Panc1 (cell line): Measurements from ENCODE around the gene RASD2. TPM values are rescaled to one million over a fixed set of nuclear protein-coding genes. Genes with fewer than 3 reads are reported as not detected.
A peak's percentile ranks its signal among the peaks of the same experiment; 100 is the strongest.

Experiments
- ATAC-seq: fragments of 200-7000 bp; cut with Tn5 transposase; 2 replicates; pipeline ENCODE4 v1.9.1; 2020; ENCODE audit warnings: mild to moderate bottlenecking, moderate library complexity
- BruUV-seq: library from RNA; stranded (reverse); fragments of 400-500 nt; replicated peaks from 2 replicates; lab custom pipeline; 2021; lab: Mats Ljungman, UMichigan
- CTCF ChIA-PET: fragments of 300-600 bp; sonication (Branson Sonifier 250); formaldehyde crosslinking; loops from one replicate; lab custom pipeline; 2022; ENCODE audit warnings: antibody characterized with exemption; lab: Charles Lee
- POLR2A ChIA-PET: fragments of 300-600 bp; sonication (Branson Sonifier 250); formaldehyde crosslinking; loops from one replicate; lab custom pipeline; 2022; ENCODE audit warnings: antibody characterized with exemption; lab: Charles Lee
- DNase-seq: peaks from one replicate; pipeline ENCODE4 v3.0.0-alpha.2; 2010; ENCODE audit warnings: low read depth, low spot score
- H3K27ac ChIP-seq: 2 replicates; pipeline ENCODE4 v1.5.1; 2011; ENCODE audit warnings: mild to moderate bottlenecking, low read length, inconsistent platforms
- H3K27me3 ChIP-seq: fragments of 200-500 bp; sonication (Bioruptor generic); 2 replicates; pipeline ENCODE4 v1.6.0; 2014; ENCODE audit warnings: low read length, inconsistent platforms; ENCODE audit not compliant: control insufficient read depth, insufficient read depth
- H3K36me3 ChIP-seq: fragments of 200-500 bp; sonication (Bioruptor generic); 2 replicates; pipeline ENCODE4 v1.5.1; 2014; ENCODE audit warnings: inconsistent platforms, mild to moderate bottlenecking, low read length, moderate library complexity; ENCODE audit not compliant: control insufficient read depth, insufficient read depth
- H3K4me1 ChIP-seq: 2 replicates; pipeline ENCODE4 v1.5.1; 2011; ENCODE audit warnings: inconsistent platforms, mild to moderate bottlenecking, low read length, moderate library complexity; ENCODE audit not compliant: control insufficient read depth, insufficient read depth
- H3K4me3 ChIP-seq, 2 experiments: 2 replicates each; pipeline ENCODE4 v1.5.1; 2011 to 2012; ENCODE audit warnings: low read depth in 2 of 2, low read length in 2 of 2, mild to moderate bottlenecking in 2 of 2, inconsistent platforms in 1 of 2, moderate library complexity in 1 of 2
- H3K9me3 ChIP-seq: fragments of 200-500 bp; sonication (Bioruptor generic); 2 replicates; pipeline ENCODE4 v1.5.1; 2014; ENCODE audit warnings: low read depth, mild to moderate bottlenecking, inconsistent platforms, low read length, moderate library complexity; ENCODE audit not compliant: control insufficient read depth, insufficient read depth
- POLR2AphosphoS5 ChIP-seq: IDR thresholded peaks from 2 replicates; pipeline ENCODE4 v1.6.1; 2012; ENCODE audit warnings: mild to moderate bottlenecking, low read depth, low read length, moderate library complexity
- REST ChIP-seq, 2 experiments: IDR thresholded peaks; 2 replicates each; pipeline ENCODE4 v1.6.1; 2011 to 2012; ENCODE audit warnings: low read depth in 2 of 2, control low read depth in 1 of 2, low read length in 1 of 2, mild to moderate bottlenecking in 1 of 2, moderate library complexity in 1 of 2; ENCODE audit not compliant: insufficient read depth in 1 of 2
- SIN3A ChIP-seq: IDR thresholded peaks from 2 replicates; pipeline ENCODE4 v1.6.1; 2012; ENCODE audit warnings: low read depth, mild to moderate bottlenecking, low read length, moderate library complexity, borderline replicate concordance; ENCODE audit not compliant: insufficient read depth
- TCF7L2 ChIP-seq: IDR thresholded peaks from 2 replicates; pipeline ENCODE4 v1.6.1; 2011; ENCODE audit warnings: mild to moderate bottlenecking, low read depth, low read length, inconsistent platforms
- in situ Hi-C: cut with HindIII; loops from 2 replicates; pipeline ENCODE4 v1.10.0; 2016; ENCODE audit warnings: low sequenced_read_pairs, low pct_unique_long_range_greater_than_20kb
- intact Hi-C: fragments of 100-400 bp; cut with micrococcal nuclease; formaldehyde crosslinking; loops from one replicate; pipeline ENCODE4 v1.10.0; 2022; ENCODE audit not compliant: unreplicated experiment
- total RNA-seq: library from RNA; stranded (reverse); gene quantifications from one replicate; pipeline ENCODE4 v1.2.1, GENCODE V29; 2021; ENCODE audit not compliant: unreplicated experiment
- TF ChIP-seq, protein P1 (sequence below): fragments of 450-650 bp; IDR thresholded peaks from 2 replicates; pipeline ENCODE4 v1.5.1; 2017; ENCODE audit warnings: mild to moderate bottlenecking

The RASD2 gene
- total RNA-seq, 1 experiment from 2014 or later: 26.7 TPM

DNA sequence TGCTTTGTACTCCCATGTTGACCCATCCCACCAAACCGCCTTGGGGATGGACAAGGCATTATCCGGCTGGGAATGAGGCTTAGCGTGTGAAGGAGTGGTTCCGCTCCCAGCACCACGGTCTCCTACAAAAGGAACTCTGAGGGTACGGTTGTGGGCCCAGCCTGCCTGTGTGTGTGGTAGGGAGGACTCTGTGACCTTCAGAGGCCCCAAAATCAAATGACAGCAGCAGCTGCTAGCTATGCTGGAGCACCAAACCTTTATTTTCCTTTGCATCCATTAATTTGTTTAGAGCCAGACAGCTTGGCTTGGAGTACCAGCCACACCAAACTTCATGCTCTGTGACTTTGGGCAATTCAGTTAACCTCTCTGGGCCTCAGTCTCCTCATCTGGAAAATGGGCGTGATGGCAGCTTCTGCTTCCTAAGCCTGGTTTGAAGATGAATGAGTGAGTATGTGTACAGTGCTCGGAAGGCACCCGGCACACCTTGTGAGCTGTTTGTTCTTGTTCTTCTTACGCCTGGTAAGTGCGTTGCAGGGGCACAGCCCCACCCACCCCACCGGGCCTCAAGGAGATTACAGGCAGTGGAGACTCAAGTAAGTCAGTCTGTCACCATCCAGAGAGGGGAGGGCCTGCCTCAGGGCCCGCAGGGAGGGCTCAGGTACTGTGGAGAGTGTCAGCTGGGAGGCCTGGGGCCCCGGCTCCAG is 51.2 kb downstream of the RASD2 start:
- Histone ChIP-seq H3K4me1 (peaks cover 70% of the 10 kb centered on the region), H3K4me3 (no peak overlapping the region), H3K9me3 (no peaks in the 10 kb centered on the region), H3K27ac (peak overlapping the region; percentile 99), H3K36me3 (no peaks in the 10 kb centered on the region), H3K27me3 (no peaks in the 10 kb centered on the region)
- ChIA-PET CTCF (no interaction called here), POLR2A (interaction anchor here (0.6 kb wide), 1 partner anchor 129 kb away, joined by 3 read pairs; no protein-coding TSS in a partner anchor)
- TF ChIP-seq, protein P1, sequence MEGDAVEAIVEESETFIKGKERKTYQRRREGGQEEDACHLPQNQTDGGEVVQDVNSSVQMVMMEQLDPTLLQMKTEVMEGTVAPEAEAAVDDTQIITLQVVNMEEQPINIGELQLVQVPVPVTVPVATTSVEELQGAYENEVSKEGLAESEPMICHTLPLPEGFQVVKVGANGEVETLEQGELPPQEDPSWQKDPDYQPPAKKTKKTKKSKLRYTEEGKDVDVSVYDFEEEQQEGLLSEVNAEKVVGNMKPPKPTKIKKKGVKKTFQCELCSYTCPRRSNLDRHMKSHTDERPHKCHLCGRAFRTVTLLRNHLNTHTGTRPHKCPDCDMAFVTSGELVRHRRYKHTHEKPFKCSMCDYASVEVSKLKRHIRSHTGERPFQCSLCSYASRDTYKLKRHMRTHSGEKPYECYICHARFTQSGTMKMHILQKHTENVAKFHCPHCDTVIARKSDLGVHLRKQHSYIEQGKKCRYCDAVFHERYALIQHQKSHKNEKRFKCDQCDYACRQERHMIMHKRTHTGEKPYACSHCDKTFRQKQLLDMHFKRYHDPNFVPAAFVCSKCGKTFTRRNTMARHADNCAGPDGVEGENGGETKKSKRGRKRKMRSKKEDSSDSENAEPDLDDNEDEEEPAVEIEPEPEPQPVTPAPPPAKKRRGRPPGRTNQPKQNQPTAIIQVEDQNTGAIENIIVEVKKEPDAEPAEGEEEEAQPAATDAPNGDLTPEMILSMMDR: no peak
- TF ChIP-seq POLR2AphosphoS5: no peak
- no peak for TF ChIP-seq TCF7L2
- no peak for TF ChIP-seq REST (IDR thresholded peaks at IDR 0.05; ENCODE audit: insufficient read depth in 1 of 2, low read depth in 2 of 2, low read length in 1 of 2)
- no peak for TF ChIP-seq SIN3A
- ATAC-seq (no peak), DNase-seq (no peak)
- in situ Hi-C loops: no loop called here
- intact Hi-C loops: no loop called here
- BruUV-seq: no TSS peak

DNA sequence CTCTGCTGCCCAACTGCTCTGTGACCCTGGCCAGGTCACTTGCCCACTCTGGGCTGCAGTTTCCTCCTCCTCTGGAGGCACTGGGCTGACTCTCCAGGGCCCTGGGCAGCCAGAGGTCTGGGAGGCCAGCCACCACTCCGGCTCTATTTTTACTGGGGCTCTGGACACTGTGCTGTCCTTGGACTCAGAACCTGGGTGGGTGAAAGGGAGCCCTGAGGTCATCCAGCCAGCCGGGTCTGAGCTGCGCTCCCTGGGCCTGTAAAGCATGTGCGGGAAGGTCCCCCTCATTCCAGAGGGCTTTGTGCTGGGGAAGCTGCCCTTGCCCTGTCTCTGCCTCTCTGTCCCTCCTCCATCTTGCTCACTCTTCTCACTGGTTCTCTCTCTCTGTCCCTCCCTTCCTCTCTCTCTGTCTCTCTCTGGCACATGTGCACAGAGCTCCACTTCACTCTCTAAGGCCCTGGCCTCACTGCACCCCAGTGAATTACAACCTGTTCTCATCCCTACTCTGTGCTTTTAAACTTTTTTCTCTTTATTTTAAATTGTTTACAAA is 51.9 kb downstream of the RASD2 start:
- CTCF ChIA-PET: no interaction called here
- TF ChIP-seq POLR2AphosphoS5 (no peak), REST (IDR thresholded peaks at IDR 0.05; ENCODE audit: insufficient read depth in 1 of 2, low read depth in 2 of 2, low read length in 1 of 2) (no peak), TCF7L2 (no peak), SIN3A (no peak)
- TF ChIP-seq, protein P1: no peak
- H3K4me3 ChIP-seq: no peak overlapping the region
- peak overlapping the region; percentile 99 for H3K27ac ChIP-seq
- POLR2A ChIA-PET: no interaction called here
- ATAC-seq (no peak), DNase-seq (no peak)
- intact Hi-C loops: no loop called here
- in situ Hi-C loops: no loop called here
- no peaks in the 10 kb centered on the region for H3K27me3 ChIP-seq
- H3K4me1 ChIP-seq: peaks cover 64% of the 10 kb centered on the region
- H3K36me3 ChIP-seq: no peaks in the 10 kb centered on the region
- H3K9me3 ChIP-seq: no peaks in the 10 kb centered on the region
- no TSS peak for BruUV-seq
